Measurements from ENCODE around the gene ARHGAP22.

The ARHGAP22 gene

DNA sequence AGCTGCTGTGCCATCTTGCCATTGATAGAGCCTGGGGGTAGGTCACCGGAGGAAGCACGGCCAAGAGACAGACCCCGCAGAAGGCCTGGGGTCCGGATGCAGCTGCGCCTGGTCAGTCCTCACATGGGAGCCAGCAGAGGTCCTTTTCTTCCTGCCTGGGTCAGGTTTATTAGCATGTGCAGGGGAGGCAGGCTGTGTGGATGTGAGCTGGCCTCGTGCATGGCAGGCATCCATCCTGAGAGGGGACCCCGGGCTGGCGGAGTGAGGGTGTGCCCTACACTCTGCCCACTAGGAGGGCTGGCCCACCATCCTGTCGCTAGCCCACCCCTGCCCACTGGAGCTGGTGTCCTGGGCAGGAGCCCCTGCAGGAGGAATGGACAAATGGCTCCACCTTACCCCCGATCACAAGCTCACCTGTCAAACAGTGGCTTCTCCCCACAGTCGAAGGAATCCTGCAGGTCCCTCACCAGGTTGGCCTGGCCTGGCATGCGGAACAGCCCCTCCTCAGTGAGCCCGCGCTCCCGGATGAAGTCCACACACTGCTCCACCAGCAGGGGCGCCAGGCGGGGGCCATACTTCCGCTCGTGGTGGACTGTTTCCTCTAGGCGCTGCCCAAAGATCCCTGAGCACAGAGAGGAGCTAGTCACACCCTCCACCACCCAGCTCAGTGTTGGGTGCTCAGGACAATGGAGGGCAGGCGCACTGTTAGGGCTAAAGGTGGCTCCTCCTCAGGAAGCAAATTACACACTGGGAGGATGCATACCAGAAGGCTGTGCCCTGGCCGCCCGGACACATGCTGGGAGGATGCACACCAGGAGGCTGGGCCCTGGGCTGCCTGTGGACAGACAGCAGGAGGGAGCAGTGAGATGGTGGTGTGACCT is 145.4 kb downstream of the ARHGAP22 start:
- no peak for DNase-seq

GRCh38 chr10:48458662-48459048 is 146.2 kb downstream of the ARHGAP22 start:
- DNase-seq, result no peak

DNA sequence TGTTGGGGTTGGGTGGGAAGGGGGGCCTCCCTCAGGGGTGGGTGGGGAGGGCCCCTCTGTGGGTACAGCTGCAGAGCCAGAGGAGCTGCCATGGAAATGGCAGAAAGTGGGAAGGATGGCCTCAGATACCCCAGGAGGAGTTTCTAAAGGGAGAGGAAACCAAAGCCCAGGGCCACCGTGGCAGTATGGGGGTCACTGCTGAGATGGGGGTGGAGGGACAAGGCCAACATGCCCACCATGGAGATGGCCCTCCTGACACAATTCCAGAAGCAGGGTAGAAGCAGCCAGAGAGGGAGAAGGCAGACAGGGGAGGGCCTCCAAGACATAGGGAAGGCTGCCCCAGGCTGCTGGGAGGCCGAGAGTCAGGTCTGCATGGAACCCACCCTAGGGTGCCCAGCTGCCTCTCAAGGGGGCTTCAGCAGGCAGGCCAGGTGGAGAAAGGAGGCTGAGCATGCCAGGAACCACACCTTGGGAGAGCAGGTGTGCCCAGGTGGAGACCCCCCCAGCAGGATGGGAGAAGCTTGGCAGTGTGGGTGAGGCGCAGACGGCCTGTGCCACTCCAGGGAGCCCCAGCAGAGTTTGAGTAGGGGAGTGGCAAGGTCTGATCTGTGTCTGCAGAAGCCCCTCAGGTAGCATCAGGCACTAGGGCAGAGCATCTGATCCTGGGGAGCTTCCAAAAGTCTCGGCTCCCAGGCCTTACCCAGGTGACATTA is 146.8 kb downstream of the ARHGAP22 start:
- DNase-seq, result no peak

GRCh38 chr10:48456808-48457761 is 147.8 kb downstream of the ARHGAP22 start:
- DNase-seq, result no peak

GRCh38 chr10:48456361-48456804 is 148.5 kb downstream of the ARHGAP22 start:
- DNase-seq, result no peak

- no peak for DNase-seq
Measured at GRCh38 chr10:48455392-48456151, 149.3 kb downstream of the ARHGAP22 start.

- DNase-seq, result no peak
Measured at GRCh38 chr10:48455055-48455391, 149.8 kb downstream of the ARHGAP22 start.

DNA sequence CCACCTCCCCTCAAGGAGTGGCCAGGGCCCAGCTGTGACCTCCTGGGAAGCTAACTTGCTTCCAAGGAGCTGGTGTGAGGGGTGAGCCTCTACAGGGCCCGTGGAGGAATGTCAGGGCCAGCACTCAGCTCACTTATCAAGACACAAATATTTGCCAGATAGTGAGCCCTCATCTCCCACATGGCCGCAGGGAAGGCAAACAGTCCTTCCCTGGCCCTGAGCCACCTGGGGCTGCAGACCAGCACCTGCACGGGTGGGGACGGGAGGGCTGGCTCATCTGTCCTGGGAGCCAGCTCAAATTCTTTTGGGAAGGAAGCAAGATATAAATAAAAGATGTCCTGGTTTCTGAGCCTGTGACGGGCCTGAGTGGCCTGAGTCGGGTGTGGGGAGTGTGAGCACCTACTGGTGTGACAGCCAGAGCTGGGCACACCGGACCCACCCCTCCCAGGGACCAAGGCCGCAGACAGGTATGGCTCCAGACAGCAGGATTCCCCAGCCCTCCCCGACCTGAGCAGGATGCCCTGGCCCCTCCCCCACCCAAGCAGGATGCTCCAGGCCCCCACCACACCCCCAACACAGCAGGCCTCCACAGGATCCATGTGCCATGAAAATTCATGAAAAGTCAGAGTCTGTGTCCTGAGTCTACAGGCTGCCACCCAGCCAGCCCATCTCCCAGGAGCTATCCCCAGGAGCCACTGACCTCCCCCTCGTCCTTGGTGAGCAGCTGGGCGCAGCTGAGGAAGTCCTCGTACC is 150.4 kb downstream of the ARHGAP22 start:
- no peak for DNase-seq

GRCh38 chr10:48453451-48454301 is 151.2 kb downstream of the ARHGAP22 start:
- no peak for DNase-seq

DNA sequence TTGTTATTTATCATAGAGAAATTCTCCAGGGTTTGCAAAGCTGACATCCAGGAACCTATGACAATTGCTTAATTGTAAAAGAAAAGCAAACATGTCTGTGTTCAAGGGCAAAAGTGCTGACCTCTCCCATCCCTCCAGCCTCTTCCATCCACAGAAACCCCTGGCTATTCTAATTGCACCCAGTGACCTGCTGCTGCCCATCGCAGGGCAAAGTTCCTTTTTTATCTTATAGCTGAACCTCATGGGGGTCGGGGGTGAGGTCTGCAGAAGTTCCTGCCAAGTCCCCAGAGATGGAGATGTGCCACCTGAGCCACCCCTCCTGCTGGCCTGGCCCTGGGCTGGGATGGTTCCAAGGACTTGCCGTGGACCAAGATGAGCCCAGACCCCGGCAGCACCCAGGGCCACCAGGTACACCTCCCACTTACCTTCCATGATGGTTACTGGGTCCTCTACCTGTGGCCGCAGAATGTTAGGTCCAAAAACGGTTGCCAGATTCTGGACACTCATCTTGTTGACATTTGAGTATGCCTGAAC is 151.9 kb downstream of the ARHGAP22 start:
- DNase-seq, result no peak

- no peak for DNase-seq
Measured at GRCh38 chr10:48451969-48452878, 152.6 kb downstream of the ARHGAP22 start.

- DNase-seq, result no peak
Measured at GRCh38 chr10:48450741-48451466, 154.0 kb downstream of the ARHGAP22 start.

GRCh38 chr10:48450233-48450740 is 154.6 kb downstream of the ARHGAP22 start:
- no peak for DNase-seq

DNA sequence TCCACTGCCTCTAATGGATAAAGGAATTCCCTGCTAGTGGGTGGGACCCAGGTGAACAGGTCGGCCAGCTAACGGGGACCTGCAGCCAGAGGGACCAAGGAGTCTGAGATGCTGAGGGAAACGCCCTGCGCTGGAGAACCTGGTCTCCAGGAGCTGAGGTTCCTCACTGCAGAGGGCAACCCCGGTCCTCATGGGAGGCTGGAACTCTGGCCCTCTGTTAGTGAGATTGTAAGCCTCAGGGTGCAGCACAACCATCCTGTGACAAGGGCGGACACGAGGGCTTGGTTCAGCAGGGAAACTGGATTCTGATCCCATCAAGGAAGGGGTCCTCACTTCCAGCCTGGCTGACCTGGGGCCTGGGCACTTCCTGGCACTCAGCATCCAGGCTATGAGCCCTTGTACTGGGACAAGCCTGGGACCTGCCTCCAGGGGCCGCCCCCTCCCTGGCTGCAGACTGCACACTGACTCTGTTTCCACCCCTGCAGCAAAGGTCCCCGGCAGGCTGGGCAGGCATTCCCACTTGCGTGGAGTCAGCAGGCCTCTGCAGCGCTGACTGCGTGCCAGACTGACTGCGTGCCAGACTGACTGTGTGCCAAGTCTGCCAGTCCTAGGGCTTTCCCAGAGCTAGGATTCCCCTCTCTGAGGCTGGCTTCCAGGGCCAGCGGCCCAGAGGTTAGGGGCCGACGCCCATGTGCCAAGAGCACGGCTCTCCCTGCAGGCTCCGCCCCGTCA is 155.2 kb downstream of the ARHGAP22 start:
- DNase-seq, result no peak

DNA sequence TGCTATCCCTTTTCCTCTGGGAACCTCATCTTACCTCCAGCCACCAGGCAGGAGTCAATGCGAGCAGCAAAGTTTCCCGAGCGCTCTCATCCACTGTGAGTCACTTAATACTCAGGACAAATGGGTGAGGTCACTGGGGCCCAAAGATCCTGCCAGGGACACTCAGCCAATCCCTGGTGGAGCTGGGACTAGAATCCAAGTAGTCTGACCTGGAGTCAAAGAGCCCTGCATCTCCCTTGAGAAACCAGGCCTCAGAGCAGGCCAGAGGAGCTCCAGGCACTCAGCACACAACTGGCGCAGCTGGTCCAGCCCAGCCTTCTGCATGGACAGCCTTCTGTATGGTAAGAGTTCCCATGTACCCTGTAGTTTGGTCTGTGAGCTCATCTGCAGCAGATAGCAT is 156.1 kb downstream of the ARHGAP22 start:
- DNase-seq, result no peak

- no peak for DNase-seq
Measured at GRCh38 chr10:48447356-48448215, 157.3 kb downstream of the ARHGAP22 start.
